Stimulated activated CD8-positive, alpha-beta memory T cell treated with anti-CD3 and anti-CD28 coated beads, Interleukin-4, amount 100 ng/mL, for 4 hours (primary cell): ENCODE data around the gene SAFB.
A peak's percentile ranks its signal among the peaks of the same experiment; 100 is the strongest.

ENCODE experiments used
- DNase-seq, 2 donors: peaks; one replicate each; pipeline ENCODE4 v3.0.0-alpha.2; 2020; ENCODE audit warnings: low read depth in 2 of 2, low spot score in 1 of 2

Gene SAFB

GRCh38 chr19:5622465-5623396 is at the start of gene SAFB, which contains the start of gene SAFB2:
Gene SAFB (plus strand): TSS chr19:5623083. CDS start chr19:5623206, 123 bp downstream.
Gene SAFB2 (minus strand): TSS chr19:5622776. CDS start chr19:5622715, 61 bp downstream.
- peak; percentile 97 to 99 for DNase-seq

- no peak for DNase-seq
Observed at GRCh38 chr19:5575590-5575989, 47.3 kb upstream of the SAFB start.

GRCh38 chr19:5578097-5578846 is 44.6 kb upstream of the SAFB start:
- peak; percentile 36 to 42 for DNase-seq

- no peak for DNase-seq
Observed at GRCh38 chr19:5579286-5579685, 43.6 kb upstream of the SAFB start.

- no peak for DNase-seq
Observed at GRCh38 chr19:5579697-5580096, 43.2 kb upstream of the SAFB start.

GRCh38 chr19:5580161-5580571 is 42.7 kb upstream of the SAFB start:
- DNase-seq = no peak

GRCh38 chr19:5585461-5586299 is 37.2 kb upstream of the SAFB start:
- DNase-seq = peak in 1 of 2 donors; percentile 14

GRCh38 chr19:5586300-5587070 is 36.4 kb upstream of the SAFB start:
- DNase-seq = no peak

- no peak for DNase-seq
Observed at GRCh38 chr19:5587071-5587455, 35.8 kb upstream of the SAFB start.

GRCh38 chr19:5587661-5588060 is 35.2 kb upstream of the SAFB start:
- DNase-seq = no peak

- no peak for DNase-seq
Observed at GRCh38 chr19:5588441-5588840, 34.4 kb upstream of the SAFB start.

GRCh38 chr19:5588906-5589676 is 33.8 kb upstream of the SAFB start:
- DNase-seq = no peak

GRCh38 chr19:5590151-5590864 is 32.6 kb upstream of the SAFB start:
- DNase-seq = no peak

- DNase-seq = no peak
Observed at GRCh38 chr19:5590865-5591154, 32.1 kb upstream of the SAFB start.

GRCh38 chr19:5591476-5591875 is 31.4 kb upstream of the SAFB start:
- no peak for DNase-seq

GRCh38 chr19:5592531-5593342 is 30.1 kb upstream of the SAFB start:
- no peak for DNase-seq

GRCh38 chr19:5593343-5594255 is 29.3 kb upstream of the SAFB start:
- no peak for DNase-seq
